Nephron (organoid): ENCODE measurements around the gene GBX2.

Experiments used
- H3K27ac Mint-ChIP-seq, 3 experiments: 2 replicates each; pipeline ENCODE4 v1.8.0; 2020; ENCODE audit warnings: mixed read lengths in 3 of 3, mild to moderate bottlenecking in 2 of 3, moderate library complexity in 1 of 3
- H3K27me3 Mint-ChIP-seq: 2 replicates; pipeline ENCODE4 v1.8.0; 2021; ENCODE audit warnings: low read depth, mild to moderate bottlenecking, moderate library complexity, mixed read lengths
- H3K36me3 Mint-ChIP-seq: 2 replicates; pipeline ENCODE4 v1.8.0; 2020; ENCODE audit warnings: low read depth, mixed read lengths
- H3K4me1 Mint-ChIP-seq: 2 replicates; pipeline ENCODE4 v1.8.0; 2020; ENCODE audit warnings: mixed read lengths
- H3K4me3 Mint-ChIP-seq, 3 experiments: 2 replicates each; pipeline ENCODE4 v1.8.0; 2020; ENCODE audit warnings: mild to moderate bottlenecking in 3 of 3, mixed read lengths in 3 of 3, moderate library complexity in 2 of 3
- H3K9me3 Mint-ChIP-seq: 2 replicates; pipeline ENCODE4 v1.8.0; 2020; ENCODE audit warnings: mixed read lengths
- TF ChIP-seq, protein P1 (sequence below), 3 experiments: fragments of 200-600 bp; sonication (generic); IDR thresholded peaks; one replicate each; pipeline ENCODE4 v1.5.0; 2021; ENCODE audit warnings: antibody characterized with exemption in 3 of 3; ENCODE audit not compliant: unreplicated experiment in 3 of 3

GBX2 gene

DNA sequence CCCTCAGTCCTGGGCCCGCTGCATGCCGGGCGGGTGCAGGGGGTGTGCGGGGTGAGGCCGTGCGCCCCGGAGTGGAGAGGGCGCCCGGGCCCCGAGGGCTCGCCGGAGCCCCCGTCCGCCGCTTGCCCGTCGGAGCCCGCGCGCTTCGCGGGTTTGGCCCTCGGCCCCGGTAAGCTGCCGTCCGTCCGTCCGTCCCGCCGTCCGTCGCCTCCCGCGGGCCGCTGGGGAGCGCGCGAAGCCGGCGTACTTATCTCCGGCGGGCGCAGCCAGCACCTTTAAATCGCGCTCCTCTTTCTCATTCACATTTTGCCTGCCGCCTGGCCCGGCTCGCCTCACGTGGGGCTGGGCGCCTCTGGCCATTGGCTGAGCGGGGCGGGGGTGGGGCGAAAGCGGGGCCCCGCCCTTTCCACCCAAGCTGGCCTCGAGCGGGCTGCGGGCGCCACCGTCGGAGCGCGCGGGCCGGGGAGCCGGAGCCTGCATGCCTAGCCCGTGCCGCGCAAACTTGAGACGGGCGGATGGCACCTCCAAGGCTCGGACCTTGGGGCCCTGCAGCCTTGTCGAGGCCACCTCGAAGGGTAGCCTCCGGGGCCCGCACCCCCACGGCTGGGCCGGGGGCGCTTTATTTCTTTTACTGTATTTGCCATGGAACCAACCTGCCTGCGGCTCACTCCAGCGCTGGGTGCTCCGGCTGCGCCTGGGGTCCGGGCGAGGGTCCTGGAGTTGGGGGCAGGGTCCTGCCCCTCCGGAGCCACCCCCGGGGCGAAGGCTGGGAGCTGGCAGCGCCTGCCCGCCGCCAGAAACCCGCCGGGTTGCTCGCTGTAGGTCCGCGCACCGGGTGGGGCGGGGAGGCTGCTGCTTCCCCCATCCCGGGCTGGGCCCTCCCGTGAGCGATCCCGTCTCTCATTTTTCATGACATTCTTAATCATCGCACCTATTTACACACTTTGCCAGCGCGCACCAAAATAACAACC, at the start of gene GBX2:
Gene GBX2 (minus strand): TSS at position 277 of the 971 bp plus-strand sequence. CDS start 415 bp downstream, outside the sequence.
- no peak within 1 kb of the TSS for H3K27ac Mint-ChIP-seq
- H3K9me3 Mint-ChIP-seq: no peaks in the 10 kb centered on the region
- TF ChIP-seq, protein P1, sequence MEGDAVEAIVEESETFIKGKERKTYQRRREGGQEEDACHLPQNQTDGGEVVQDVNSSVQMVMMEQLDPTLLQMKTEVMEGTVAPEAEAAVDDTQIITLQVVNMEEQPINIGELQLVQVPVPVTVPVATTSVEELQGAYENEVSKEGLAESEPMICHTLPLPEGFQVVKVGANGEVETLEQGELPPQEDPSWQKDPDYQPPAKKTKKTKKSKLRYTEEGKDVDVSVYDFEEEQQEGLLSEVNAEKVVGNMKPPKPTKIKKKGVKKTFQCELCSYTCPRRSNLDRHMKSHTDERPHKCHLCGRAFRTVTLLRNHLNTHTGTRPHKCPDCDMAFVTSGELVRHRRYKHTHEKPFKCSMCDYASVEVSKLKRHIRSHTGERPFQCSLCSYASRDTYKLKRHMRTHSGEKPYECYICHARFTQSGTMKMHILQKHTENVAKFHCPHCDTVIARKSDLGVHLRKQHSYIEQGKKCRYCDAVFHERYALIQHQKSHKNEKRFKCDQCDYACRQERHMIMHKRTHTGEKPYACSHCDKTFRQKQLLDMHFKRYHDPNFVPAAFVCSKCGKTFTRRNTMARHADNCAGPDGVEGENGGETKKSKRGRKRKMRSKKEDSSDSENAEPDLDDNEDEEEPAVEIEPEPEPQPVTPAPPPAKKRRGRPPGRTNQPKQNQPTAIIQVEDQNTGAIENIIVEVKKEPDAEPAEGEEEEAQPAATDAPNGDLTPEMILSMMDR (IDR thresholded peaks at IDR 0.05; ENCODE audit: unreplicated experiment in 3 of 3): no peak
- H3K27me3 Mint-ChIP-seq: peaks cover 94% of the 10 kb centered on the region
- peak within 1 kb of the TSS; percentile 68 to 77 (median 76) for H3K4me3 Mint-ChIP-seq
- H3K36me3 Mint-ChIP-seq: no peaks in the 10 kb centered on the region
- H3K4me1 Mint-ChIP-seq: peaks cover 42% of the 10 kb centered on the region

DNA sequence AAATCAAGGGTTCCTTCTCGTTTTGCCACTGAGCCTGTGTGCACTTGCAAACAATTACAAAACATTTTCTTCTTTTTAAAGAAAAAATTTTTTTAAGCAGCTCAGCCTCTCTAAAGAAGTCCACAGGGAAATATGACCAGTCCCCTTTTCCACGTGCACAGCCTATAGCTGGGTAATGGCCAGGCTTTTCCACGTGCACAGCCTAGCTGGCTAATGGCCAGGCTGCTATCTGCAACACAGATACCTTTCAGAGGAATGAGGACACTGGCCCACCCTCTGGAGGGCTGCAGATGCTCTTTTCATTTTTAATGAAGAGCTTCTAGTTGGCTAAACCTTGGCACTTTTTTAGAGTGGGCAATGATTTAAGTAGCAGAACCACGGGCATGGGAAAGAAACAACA, 49.7 kb upstream of the GBX2 start:
- no peak overlapping the region for H3K4me3 Mint-ChIP-seq
- peaks cover 14% of the 10 kb centered on the region for H3K27me3 Mint-ChIP-seq
- H3K27ac Mint-ChIP-seq: no peak overlapping the region
- H3K9me3 Mint-ChIP-seq: peaks cover 5% of the 10 kb centered on the region
- H3K36me3 Mint-ChIP-seq: no peaks in the 10 kb centered on the region
- TF ChIP-seq, protein P1 (IDR thresholded peaks at IDR 0.05; ENCODE audit: unreplicated experiment in 3 of 3): no peak
- no peaks in the 10 kb centered on the region for H3K4me1 Mint-ChIP-seq

DNA sequence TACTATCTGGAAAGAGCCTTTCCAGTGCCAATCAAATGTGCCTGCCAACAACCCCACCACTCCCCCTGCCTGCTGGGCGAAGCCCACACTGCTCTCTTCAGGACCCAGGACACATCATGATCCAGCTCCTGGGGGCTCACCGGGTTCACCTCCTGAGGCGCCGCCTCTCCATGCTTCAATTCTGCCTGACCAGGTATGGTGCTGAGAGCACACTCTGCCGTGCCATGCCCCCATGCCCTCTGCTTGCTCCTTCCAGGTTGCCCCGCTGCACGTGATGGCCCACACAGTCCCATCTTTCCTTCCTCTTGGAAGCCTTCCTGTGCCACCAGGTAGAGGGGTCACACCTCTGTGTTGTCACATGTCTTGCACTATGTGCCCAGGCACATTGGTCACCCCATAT, 48.5 kb upstream of the GBX2 start:
- TF ChIP-seq, protein P1 (IDR thresholded peaks at IDR 0.05; ENCODE audit: unreplicated experiment in 3 of 3): no peak
- Mint-ChIP-seq H3K9me3 (peaks cover 4% of the 10 kb centered on the region), H3K4me1 (no peaks in the 10 kb centered on the region), H3K27me3 (peaks cover 14% of the 10 kb centered on the region), H3K36me3 (no peaks in the 10 kb centered on the region), H3K4me3 (no peak overlapping the region), H3K27ac (no peak overlapping the region)

DNA sequence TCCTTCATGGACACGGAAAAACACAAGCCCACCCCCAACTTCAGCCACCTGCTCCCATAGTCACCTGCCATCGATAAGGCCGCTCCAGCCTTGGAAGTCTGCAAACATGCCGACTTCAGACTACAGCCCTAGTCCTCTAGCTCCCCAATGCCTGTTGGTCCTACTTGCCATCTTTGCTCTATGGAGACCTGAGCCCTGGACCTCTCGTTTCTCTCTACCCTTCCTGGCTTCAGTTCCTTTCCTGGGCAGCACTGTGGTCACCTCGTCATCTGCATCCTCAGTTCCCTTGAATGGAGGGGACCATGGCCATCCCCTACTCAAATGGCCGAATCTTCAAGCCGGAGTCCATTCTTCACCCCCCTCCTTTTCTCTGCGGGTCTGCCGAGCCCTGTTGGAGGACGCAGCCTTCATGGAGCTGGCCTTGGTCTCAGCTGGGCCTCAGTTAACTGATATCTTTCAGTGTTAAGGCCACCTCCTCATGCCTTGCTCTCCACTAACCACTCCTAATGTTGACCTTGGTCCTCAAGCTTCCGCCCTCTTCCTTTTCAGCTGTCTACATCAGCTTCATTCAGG, 47.7 kb upstream of the GBX2 start:
- Mint-ChIP-seq H3K4me3 (no peak overlapping the region), H3K4me1 (no peaks in the 10 kb centered on the region), H3K27me3 (peaks cover 16% of the 10 kb centered on the region), H3K9me3 (no peaks in the 10 kb centered on the region), H3K27ac (no peak overlapping the region), H3K36me3 (no peaks in the 10 kb centered on the region)
- TF ChIP-seq, protein P1 (IDR thresholded peaks at IDR 0.05; ENCODE audit: unreplicated experiment in 3 of 3): no peak

DNA sequence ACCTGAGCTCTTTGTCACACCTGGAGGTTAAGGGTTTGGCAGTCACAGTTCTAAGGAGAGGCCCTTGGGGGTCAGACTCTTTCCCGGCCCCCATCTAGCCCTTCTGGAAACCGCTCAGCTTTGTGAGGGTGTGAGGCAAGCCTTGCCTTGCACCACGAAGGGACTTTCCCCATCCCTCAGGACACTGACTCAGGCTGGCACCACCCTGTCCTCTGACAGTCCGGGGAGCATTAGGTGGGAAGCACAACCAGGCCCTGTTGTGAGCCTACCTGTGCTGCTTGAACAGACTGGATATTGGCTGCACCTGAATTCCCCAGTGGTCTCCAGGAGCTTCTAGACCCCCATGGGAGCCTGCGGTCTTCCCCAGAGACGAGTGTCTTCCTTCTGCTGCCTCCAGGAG, 47.0 kb upstream of the GBX2 start:
- Mint-ChIP-seq H3K27me3 (peaks cover 14% of the 10 kb centered on the region), H3K9me3 (no peaks in the 10 kb centered on the region), H3K27ac (no peak overlapping the region), H3K36me3 (no peaks in the 10 kb centered on the region), H3K4me3 (no peak overlapping the region), H3K4me1 (no peaks in the 10 kb centered on the region)
- TF ChIP-seq, protein P1 (IDR thresholded peaks at IDR 0.05; ENCODE audit: unreplicated experiment in 3 of 3): no peak
